Activated T-helper 17 cell treated with anti-CD3 and anti-CD28 coated beads, Interleukin-2, amount 50 U/mL, for 72 hours (primary cell): Measurements from ENCODE around the gene ASMTL. TPM values are rescaled to one million over a fixed set of nuclear protein-coding genes. Genes with fewer than 3 reads are reported as not detected.

Source experiments
- ATAC-seq: fragments of 150-1000 bp; cut with Tn5 transposase; replicated peaks from 2 replicates; pipeline ENCODE4 v1.10.0; 2021; ENCODE audit warnings: mild to moderate bottlenecking, moderate library complexity
- H3K27ac Mint-ChIP-seq: one replicate; pipeline ENCODE4 v1.8.0; 2022; ENCODE audit warnings: mixed read lengths
- H3K27me3 Mint-ChIP-seq: one replicate; pipeline ENCODE4 v1.8.0; 2022; ENCODE audit warnings: mixed read lengths
- H3K36me3 Mint-ChIP-seq: one replicate; pipeline ENCODE4 v1.8.0; 2022; ENCODE audit warnings: low read depth, mild to moderate bottlenecking, mixed read lengths
- H3K4me1 Mint-ChIP-seq: one replicate; pipeline ENCODE4 v1.8.0; 2022; ENCODE audit warnings: mixed read lengths
- H3K4me3 Mint-ChIP-seq: one replicate; pipeline ENCODE4 v1.8.0; 2022; ENCODE audit warnings: mild to moderate bottlenecking, mixed read lengths
- H3K9me3 Mint-ChIP-seq: one replicate; pipeline ENCODE4 v1.8.0; 2022; ENCODE audit warnings: mixed read lengths
- total RNA-seq, 2 donors: library from RNA; stranded (reverse); gene quantifications; one replicate each; pipeline ENCODE4 v1.2.3, GENCODE V29; 2022

Gene ASMTL
- total RNA-seq, 2 donors from 2014 or later, result 50.6 to 65.5 TPM

DNA sequence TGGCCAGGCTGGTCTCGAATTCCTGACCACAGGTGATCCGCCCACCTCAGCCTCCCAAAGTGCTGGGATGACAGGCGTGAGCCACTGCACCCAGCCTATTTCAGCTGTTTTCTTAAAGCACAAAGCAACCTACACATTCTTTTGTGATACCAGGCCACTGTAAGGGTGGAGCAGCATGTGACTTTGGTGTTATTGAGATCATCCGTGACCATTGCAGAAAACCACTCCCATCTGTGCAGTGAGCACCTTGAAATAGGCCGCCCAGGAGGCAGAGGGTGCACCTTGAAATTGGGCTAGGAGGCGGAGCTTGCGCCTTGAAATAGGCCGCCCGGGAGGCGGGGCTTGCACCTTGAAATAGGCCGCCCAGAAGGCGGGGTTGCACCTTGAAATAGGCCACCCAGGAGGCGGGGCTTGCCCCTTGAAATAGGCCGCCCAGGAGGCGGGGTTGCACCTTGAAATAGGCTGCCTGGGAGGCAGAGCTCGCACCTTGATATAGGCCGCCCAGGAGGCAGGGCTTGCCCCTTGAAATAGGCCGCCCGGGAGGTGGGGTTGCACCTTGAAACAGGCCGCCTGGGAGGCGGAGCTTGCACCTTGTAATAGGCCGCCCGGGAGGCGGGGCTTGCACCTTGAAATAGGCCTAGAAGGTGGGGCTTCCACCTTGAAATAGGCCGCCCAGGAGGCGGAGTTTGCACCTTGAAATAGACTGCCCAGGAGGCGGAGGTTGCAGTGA, 51.8 kb downstream of the ASMTL start:
- peaks cover 11% of the 10 kb centered on the region for H3K36me3 Mint-ChIP-seq

DNA sequence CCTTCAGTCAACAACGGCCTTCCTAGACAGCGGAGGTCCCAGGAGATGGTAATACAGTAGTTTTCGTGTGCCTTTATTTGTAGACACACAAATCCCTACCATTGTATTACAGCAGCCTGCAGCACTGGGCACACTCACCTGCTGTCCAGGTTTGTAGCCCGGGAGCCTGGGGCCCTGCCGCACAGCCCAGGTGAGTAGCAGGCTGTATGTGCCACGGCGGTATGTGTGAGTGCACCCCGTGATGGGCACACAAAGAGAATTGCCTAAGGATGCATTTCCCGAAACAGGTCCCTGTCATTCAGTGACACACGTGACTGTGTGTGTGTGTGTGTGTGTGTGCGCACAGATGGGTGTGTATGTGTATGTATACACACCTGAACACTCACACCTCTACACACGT, 52.7 kb downstream of the ASMTL start:
- no peaks in the 10 kb centered on the region for H3K27me3 Mint-ChIP-seq
- H3K36me3 Mint-ChIP-seq, result peaks cover 19% of the 10 kb centered on the region
- no peak overlapping the region for H3K27ac Mint-ChIP-seq
- ATAC-seq, result no peak
- H3K4me1 Mint-ChIP-seq, result peaks cover 13% of the 10 kb centered on the region
- H3K9me3 Mint-ChIP-seq, result no peaks in the 10 kb centered on the region
- no peak overlapping the region for H3K4me3 Mint-ChIP-seq

More for the DNA sequence above, 51.8 kb downstream of the ASMTL start:
- Mint-ChIP-seq H3K9me3 (no peaks in the 10 kb centered on the region), H3K27ac (no peak overlapping the region), H3K27me3 (no peaks in the 10 kb centered on the region), H3K4me1 (peaks cover 4% of the 10 kb centered on the region), H3K4me3 (no peak overlapping the region)
- no peak for ATAC-seq

DNA sequence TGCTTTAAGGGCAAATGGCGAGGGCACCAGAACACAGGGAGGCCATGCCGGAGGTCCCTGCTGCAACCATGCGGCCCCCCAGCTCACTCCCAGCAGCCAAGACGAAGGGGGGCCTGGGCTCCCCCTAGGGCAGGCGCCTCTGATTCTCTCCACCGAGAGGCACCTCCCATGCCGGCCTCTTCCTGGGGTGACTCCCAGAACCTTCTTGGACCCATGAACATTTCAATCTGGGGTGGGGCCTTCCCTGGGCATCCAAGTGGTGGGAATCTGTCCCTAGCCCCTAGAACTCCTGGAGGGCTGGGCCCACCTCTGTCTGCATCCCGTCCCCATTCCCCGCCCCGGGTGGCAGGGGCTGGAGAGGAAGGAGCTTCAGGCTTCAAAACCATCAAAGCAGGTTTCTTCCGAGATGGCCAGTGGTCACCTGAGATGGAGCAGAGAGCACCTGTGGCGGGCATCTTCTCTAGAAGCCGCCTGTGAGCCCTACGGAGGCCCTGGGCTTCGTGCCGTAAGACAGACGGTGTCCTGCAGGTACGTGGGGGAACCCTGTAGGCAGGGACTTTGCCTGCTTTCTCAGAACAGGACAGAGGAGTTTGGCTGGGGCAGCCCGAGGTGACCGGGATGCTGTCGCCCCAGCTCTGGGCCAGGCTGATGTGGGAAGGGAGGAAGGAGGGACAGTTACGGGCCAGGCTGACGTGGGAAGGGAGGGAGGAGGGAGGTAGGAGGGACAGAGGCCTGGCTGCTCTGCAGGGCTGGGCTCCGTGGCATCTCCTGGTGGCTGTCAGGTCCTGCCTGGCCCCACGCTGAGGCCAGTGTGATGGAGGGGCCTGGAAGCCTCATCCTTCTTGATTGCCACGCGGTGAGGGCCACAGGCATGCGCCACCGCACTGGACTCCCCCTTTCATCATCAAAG, 54.0 kb downstream of the ASMTL start:
- Mint-ChIP-seq H3K9me3 (no peaks in the 10 kb centered on the region), H3K27me3 (no peaks in the 10 kb centered on the region), H3K36me3 (peaks cover 19% of the 10 kb centered on the region), H3K27ac (no peak overlapping the region), H3K4me3 (no peak overlapping the region), H3K4me1 (peaks cover 23% of the 10 kb centered on the region)
- no peak for ATAC-seq

- Mint-ChIP-seq H3K4me1 (peaks cover 25% of the 10 kb centered on the region), H3K4me3 (no peak overlapping the region), H3K27me3 (no peaks in the 10 kb centered on the region), H3K27ac (no peak overlapping the region), H3K9me3 (no peaks in the 10 kb centered on the region), H3K36me3 (peaks cover 27% of the 10 kb centered on the region)
- ATAC-seq, result no peak
Measured at GRCh38 chrX:1397441-1398270, 55.1 kb downstream of the ASMTL start.

DNA sequence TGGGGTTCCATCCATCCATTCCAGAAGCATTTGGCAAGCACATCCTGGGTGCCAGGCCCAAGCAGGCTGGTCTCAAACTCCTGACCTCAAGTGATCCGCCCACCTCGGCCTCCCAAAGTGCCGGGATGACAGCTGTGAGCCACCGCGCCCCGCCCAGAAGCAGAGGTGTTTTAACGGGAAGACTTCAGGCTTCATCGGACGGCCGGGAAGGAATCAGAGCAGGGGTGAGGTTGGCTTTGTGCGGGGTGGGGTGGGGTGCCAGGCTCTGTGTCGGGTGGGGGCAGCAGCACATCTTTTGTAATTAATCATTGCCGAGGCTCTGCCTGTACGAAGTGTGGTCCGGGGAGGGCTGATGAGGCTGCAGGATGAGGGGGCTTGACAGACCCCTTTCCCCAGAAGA, 55.7 kb downstream of the ASMTL start:
- no peak overlapping the region for H3K4me3 Mint-ChIP-seq
- peaks cover 25% of the 10 kb centered on the region for H3K4me1 Mint-ChIP-seq
- H3K9me3 Mint-ChIP-seq, result no peaks in the 10 kb centered on the region
- H3K36me3 Mint-ChIP-seq, result peaks cover 27% of the 10 kb centered on the region
- no peak overlapping the region for H3K27ac Mint-ChIP-seq
- no peaks in the 10 kb centered on the region for H3K27me3 Mint-ChIP-seq
- no peak for ATAC-seq

DNA sequence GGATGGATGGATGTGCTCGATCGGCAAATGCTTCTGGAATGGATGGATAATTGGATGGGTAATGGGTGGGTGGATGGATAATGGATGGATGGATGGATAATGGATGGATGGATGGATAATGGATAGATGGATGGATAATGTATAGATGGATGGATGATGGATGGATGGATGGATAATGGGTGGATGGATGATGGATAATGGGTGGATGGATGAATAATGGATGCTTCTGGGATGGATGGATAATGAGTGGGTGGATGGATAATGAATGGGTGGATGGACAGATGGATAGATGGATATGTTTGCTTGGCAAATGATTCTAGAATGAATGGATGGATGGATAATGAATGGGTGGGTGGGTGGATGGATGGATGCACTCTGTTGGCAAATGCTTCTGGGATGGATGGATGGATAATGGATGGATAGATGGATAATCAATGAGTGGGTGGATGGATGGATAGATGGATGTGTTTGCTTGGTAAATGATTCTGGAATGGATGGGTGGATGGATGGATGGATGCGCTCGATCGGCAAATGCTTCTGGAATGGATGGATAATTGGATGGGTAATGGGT, 57.0 kb downstream of the ASMTL start:
- ATAC-seq, result no peak
- H3K4me3 Mint-ChIP-seq, result peak overlapping the region; percentile 88
- H3K27ac Mint-ChIP-seq, result peak overlapping the region; percentile 26
- H3K9me3 Mint-ChIP-seq, result no peaks in the 10 kb centered on the region
- H3K4me1 Mint-ChIP-seq, result peaks cover 25% of the 10 kb centered on the region
- no peaks in the 10 kb centered on the region for H3K27me3 Mint-ChIP-seq
- peaks cover 40% of the 10 kb centered on the region for H3K36me3 Mint-ChIP-seq

DNA sequence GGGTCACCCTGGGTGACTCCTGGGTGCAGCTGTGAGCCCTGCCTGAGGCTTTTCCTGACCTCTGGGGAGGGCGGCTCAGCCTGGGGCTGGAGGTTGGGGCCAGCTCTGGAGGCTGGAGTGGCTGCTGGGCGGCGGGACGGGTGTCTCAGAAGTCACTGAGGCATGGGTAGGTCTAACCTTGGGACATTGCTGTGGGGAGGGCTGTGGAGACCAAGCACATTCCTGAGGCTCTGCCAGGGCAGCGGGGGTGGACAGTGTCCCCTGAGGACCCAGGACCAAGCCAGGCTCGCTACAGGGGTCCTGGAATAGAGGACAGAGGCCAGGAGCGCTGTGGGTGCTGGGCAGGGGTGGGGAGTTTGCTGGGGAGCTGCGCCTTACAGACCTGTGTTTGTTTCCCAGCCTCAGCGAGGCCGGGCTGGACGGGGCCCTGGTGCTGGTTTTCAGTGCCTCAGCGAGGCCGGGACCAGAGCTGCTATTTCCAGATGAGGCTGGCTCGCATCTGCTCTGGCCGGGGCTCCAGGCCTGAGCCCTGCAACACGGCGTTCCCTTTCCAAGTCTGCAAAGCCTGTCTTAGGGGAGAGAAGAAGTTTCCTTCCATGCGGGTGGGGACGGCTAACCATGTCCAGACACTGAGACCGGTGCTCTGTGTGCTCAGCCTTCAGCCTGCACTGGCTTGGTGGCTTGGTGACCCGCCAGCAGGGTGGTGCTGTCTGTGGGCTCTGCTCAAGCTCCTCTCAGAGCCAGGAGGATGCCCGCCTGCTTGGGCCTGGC, 57.8 kb downstream of the ASMTL start:
- Mint-ChIP-seq H3K27me3 (no peaks in the 10 kb centered on the region), H3K4me1 (peaks cover 25% of the 10 kb centered on the region), H3K4me3 (peak overlapping the region; percentile 88), H3K9me3 (no peaks in the 10 kb centered on the region), H3K27ac (peak overlapping the region; percentile 92), H3K36me3 (peaks cover 48% of the 10 kb centered on the region)
- ATAC-seq, result no peak

GRCh38 chrX:1393871-1394615, 58.7 kb downstream of the ASMTL start:
- Mint-ChIP-seq H3K36me3 (peaks cover 57% of the 10 kb centered on the region), H3K27me3 (no peaks in the 10 kb centered on the region), H3K9me3 (no peaks in the 10 kb centered on the region), H3K4me3 (peak overlapping the region; percentile 88), H3K4me1 (peaks cover 25% of the 10 kb centered on the region), H3K27ac (peak overlapping the region; percentile 92)
- no peak for ATAC-seq

- H3K9me3 Mint-ChIP-seq, result no peaks in the 10 kb centered on the region
- H3K27ac Mint-ChIP-seq, result peak overlapping the region; percentile 92
- H3K4me3 Mint-ChIP-seq, result peak overlapping the region; percentile 88
- peaks cover 66% of the 10 kb centered on the region for H3K36me3 Mint-ChIP-seq
- H3K27me3 Mint-ChIP-seq, result no peaks in the 10 kb centered on the region
- H3K4me1 Mint-ChIP-seq, result peaks cover 36% of the 10 kb centered on the region
- ATAC-seq, result peak; percentile 45
Measured at GRCh38 chrX:1392376-1393068, 60.2 kb downstream of the ASMTL start.

- Mint-ChIP-seq H3K9me3 (no peaks in the 10 kb centered on the region), H3K4me3 (peak within 1 kb of the TSS; percentile 88), H3K4me1 (peaks cover 36% of the 10 kb centered on the region), H3K36me3 (peaks cover 73% of the 10 kb centered on the region), H3K27ac (peak within 1 kb of the TSS; percentile 92), H3K27me3 (no peaks in the 10 kb centered on the region)
- peak; percentile 99 for ATAC-seq
Measured at GRCh38 chrX:1391707-1392375, 60.9 kb downstream of the ASMTL start, which contains the start of gene SLC25A6. SLC25A6 (minus strand) TSS chrX:1392113; CDS start chrX:1392009, 104 bp downstream.

DNA sequence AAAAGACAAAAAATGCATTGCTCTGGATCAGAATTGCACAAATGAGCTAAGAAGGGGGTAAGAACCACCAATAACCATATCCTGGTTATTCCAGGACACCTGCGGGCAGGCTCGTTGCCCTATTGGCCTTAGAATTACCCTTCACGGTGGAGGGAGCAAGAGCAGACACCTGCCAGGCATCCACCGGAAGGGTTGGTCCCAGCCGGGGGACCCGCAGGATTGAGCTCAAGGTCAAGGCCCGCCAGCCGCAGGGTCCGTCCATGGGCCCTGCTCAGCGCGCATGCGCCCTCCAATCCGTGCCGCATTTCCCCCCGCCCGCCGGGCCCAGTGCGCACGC, 61.4 kb downstream of the ASMTL start:
- Mint-ChIP-seq H3K4me1 (peaks cover 36% of the 10 kb centered on the region), H3K9me3 (no peaks in the 10 kb centered on the region), H3K36me3 (peaks cover 78% of the 10 kb centered on the region), H3K27me3 (no peaks in the 10 kb centered on the region), H3K4me3 (peak overlapping the region; percentile 84), H3K27ac (peak overlapping the region; percentile 87)
- no peak for ATAC-seq
